BLaER1 (cell line): ENCODE results near the gene DLG2.

ENCODE experiments used
- H3K27ac ChIP-seq: shearing (Covaris generic); formaldehyde crosslinking; 2 replicates; pipeline ENCODE4 v1.8.1; 2022
- H3K27me3 ChIP-seq: shearing (Covaris generic); formaldehyde crosslinking; 2 replicates; pipeline ENCODE4 v1.8.1; 2022
- H3K36me3 ChIP-seq: shearing (Covaris generic); formaldehyde crosslinking; 2 replicates; pipeline ENCODE4 v1.8.1; 2022
- H3K4me1 ChIP-seq: shearing (Covaris generic); formaldehyde crosslinking; 2 replicates; pipeline ENCODE4 v1.8.1; 2022
- H3K4me2 ChIP-seq: shearing (Covaris generic); formaldehyde crosslinking; 2 replicates; pipeline ENCODE4 v1.8.1; 2022
- H3K4me3 ChIP-seq: shearing (Covaris generic); formaldehyde crosslinking; 2 replicates; pipeline ENCODE4 v1.8.1; 2022
- H3K9ac ChIP-seq: shearing (Covaris generic); formaldehyde crosslinking; 2 replicates; pipeline ENCODE4 v1.8.1; 2022
- H3K9me3 ChIP-seq: shearing (Covaris generic); formaldehyde crosslinking; 2 replicates; pipeline ENCODE4 v1.8.1; 2022
- H4K20me1 ChIP-seq: shearing (Covaris generic); formaldehyde crosslinking; 2 replicates; pipeline ENCODE4 v1.8.1; 2022
- Cebpa-rat ChIP-seq: shearing (Covaris generic); IDR thresholded peaks from 2 replicates; pipeline ENCODE4 v1.8.1; 2022

DLG2 gene

GRCh38 chr11:84962018-84962417, 665.1 kb downstream of the DLG2 start:
- Histone ChIP-seq H4K20me1 (no peaks in the 10 kb centered on the region), H3K36me3 (no peaks in the 10 kb centered on the region), H3K27me3 (no peaks in the 10 kb centered on the region), H3K9me3 (no peaks in the 10 kb centered on the region), H3K4me1 (no peaks in the 10 kb centered on the region), H3K27ac (no peak overlapping the region), H3K4me2 (no peak overlapping the region), H3K4me3 (no peak overlapping the region), H3K9ac (no peak overlapping the region)
- no peak for TF ChIP-seq Cebpa-rat

- no peak overlapping the region for H3K27ac ChIP-seq
- H3K9ac ChIP-seq = no peak overlapping the region
- H4K20me1 ChIP-seq = no peaks in the 10 kb centered on the region
- H3K4me3 ChIP-seq = no peak overlapping the region
- H3K4me2 ChIP-seq = no peak overlapping the region
- H3K27me3 ChIP-seq = no peaks in the 10 kb centered on the region
- no peaks in the 10 kb centered on the region for H3K36me3 ChIP-seq
- TF ChIP-seq Cebpa-rat = no peak
- H3K9me3 ChIP-seq = no peaks in the 10 kb centered on the region
- no peaks in the 10 kb centered on the region for H3K4me1 ChIP-seq
These were observed 668.8 kb downstream of the DLG2 start for GRCh38 chr11:84958295-84958694.

- Histone ChIP-seq H3K4me1 (no peaks in the 10 kb centered on the region), H3K36me3 (no peaks in the 10 kb centered on the region), H3K4me3 (no peak overlapping the region), H3K9ac (no peak overlapping the region), H3K27ac (no peak overlapping the region), H4K20me1 (no peaks in the 10 kb centered on the region), H3K9me3 (peaks cover 3% of the 10 kb centered on the region; the same call in 1 of the 2 replicates), H3K4me2 (no peak overlapping the region), H3K27me3 (no peaks in the 10 kb centered on the region)
- TF ChIP-seq Cebpa-rat = no peak
These were observed 676.4 kb downstream of the DLG2 start for GRCh38 chr11:84950569-84951270.

GRCh38 chr11:84947970-84948580, 679.1 kb downstream of the DLG2 start:
- Histone ChIP-seq H3K4me2 (no peak overlapping the region), H3K36me3 (no peaks in the 10 kb centered on the region), H3K27ac (no peak overlapping the region), H3K4me1 (no peaks in the 10 kb centered on the region), H3K27me3 (no peaks in the 10 kb centered on the region), H4K20me1 (no peaks in the 10 kb centered on the region), H3K4me3 (no peak overlapping the region), H3K9me3 (peaks cover 20% of the 10 kb centered on the region), H3K9ac (no peak overlapping the region)
- TF ChIP-seq Cebpa-rat = no peak

- H3K4me2 ChIP-seq = no peak overlapping the region
- no peaks in the 10 kb centered on the region for H4K20me1 ChIP-seq
These were observed 680.1 kb downstream of the DLG2 start for GRCh38 chr11:84947070-84947469.

GRCh38 chr11:84930863-84931262, 696.3 kb downstream of the DLG2 start:
- Histone ChIP-seq H3K27ac (no peak overlapping the region), H3K4me1 (no peaks in the 10 kb centered on the region), H3K4me2 (no peak overlapping the region), H3K9me3 (no peaks in the 10 kb centered on the region), H4K20me1 (no peaks in the 10 kb centered on the region), H3K36me3 (no peaks in the 10 kb centered on the region), H3K27me3 (no peaks in the 10 kb centered on the region), H3K9ac (no peak overlapping the region), H3K4me3 (no peak overlapping the region)
- no peak for TF ChIP-seq Cebpa-rat

More at GRCh38 chr11:84947070-84947469, 680.1 kb downstream of the DLG2 start:
- H3K27ac ChIP-seq = no peak overlapping the region
- no peaks in the 10 kb centered on the region for H3K36me3 ChIP-seq
- H3K9me3 ChIP-seq = peaks cover 20% of the 10 kb centered on the region
- TF ChIP-seq Cebpa-rat = no peak
- no peaks in the 10 kb centered on the region for H3K4me1 ChIP-seq
- H3K27me3 ChIP-seq = no peaks in the 10 kb centered on the region
- H3K4me3 ChIP-seq = no peak overlapping the region
- H3K9ac ChIP-seq = no peak overlapping the region

GRCh38 chr11:84929738-84930137, 697.4 kb downstream of the DLG2 start:
- Histone ChIP-seq H3K4me3 (no peak overlapping the region), H3K27me3 (no peaks in the 10 kb centered on the region), H3K9me3 (no peaks in the 10 kb centered on the region), H3K36me3 (no peaks in the 10 kb centered on the region), H4K20me1 (no peaks in the 10 kb centered on the region), H3K4me1 (no peaks in the 10 kb centered on the region), H3K9ac (no peak overlapping the region), H3K4me2 (no peak overlapping the region), H3K27ac (no peak overlapping the region)
- no peak for TF ChIP-seq Cebpa-rat

GRCh38 chr11:84924154-84924692, 702.9 kb downstream of the DLG2 start:
- H3K4me3 ChIP-seq = no peak overlapping the region
- no peaks in the 10 kb centered on the region for H3K36me3 ChIP-seq
- H3K9me3 ChIP-seq = no peaks in the 10 kb centered on the region
- no peak overlapping the region for H3K4me2 ChIP-seq
- no peaks in the 10 kb centered on the region for H3K27me3 ChIP-seq
- no peaks in the 10 kb centered on the region for H3K4me1 ChIP-seq
- H4K20me1 ChIP-seq = no peaks in the 10 kb centered on the region
- H3K9ac ChIP-seq = no peak overlapping the region
- TF ChIP-seq Cebpa-rat = no peak
- no peak overlapping the region for H3K27ac ChIP-seq

GRCh38 chr11:84923489-84923888, 703.7 kb downstream of the DLG2 start:
- no peak overlapping the region for H3K4me2 ChIP-seq
- TF ChIP-seq Cebpa-rat = no peak
- H3K27ac ChIP-seq = no peak overlapping the region
- H3K27me3 ChIP-seq = no peaks in the 10 kb centered on the region
- H3K4me3 ChIP-seq = no peak overlapping the region
- H3K36me3 ChIP-seq = no peaks in the 10 kb centered on the region
- H3K9ac ChIP-seq = no peak overlapping the region
- no peaks in the 10 kb centered on the region for H3K9me3 ChIP-seq
- H3K4me1 ChIP-seq = no peaks in the 10 kb centered on the region
- H4K20me1 ChIP-seq = no peaks in the 10 kb centered on the region

GRCh38 chr11:84922836-84923235, 704.3 kb downstream of the DLG2 start:
- Histone ChIP-seq H3K9me3 (no peaks in the 10 kb centered on the region), H3K27ac (no peak overlapping the region), H3K36me3 (no peaks in the 10 kb centered on the region), H3K4me1 (no peaks in the 10 kb centered on the region), H3K4me3 (no peak overlapping the region), H3K4me2 (no peak overlapping the region), H3K9ac (no peak overlapping the region), H3K27me3 (no peaks in the 10 kb centered on the region), H4K20me1 (no peaks in the 10 kb centered on the region)
- TF ChIP-seq Cebpa-rat = no peak
